K562 (cell line): ENCODE measurements around the gene DGCR2. TPM values are rescaled to one million over a fixed set of nuclear protein-coding genes. Genes with fewer than 3 reads are reported as not detected.

Experiments
- ATAC-seq: fragments of 200-7000 bp; cut with Tn5 transposase; 3 replicates; pipeline ENCODE4 v1.9.1; 2020; ENCODE audit warnings: moderate library complexity
- BruUV-seq: library from RNA; stranded (reverse); fragments of 400-500 nt; replicated peaks from 2 replicates; lab custom pipeline; 2021; lab: Mats Ljungman, UMichigan
- CTCF ChIA-PET: fragments of 300-600 bp; formaldehyde crosslinking; extraction: SDS; loops from one replicate; lab custom pipeline; 2021; ENCODE audit warnings: low intra/inter-chr PET ratio; lab: Yijun Ruan, JAX
- POLR2A ChIA-PET: fragments of 300-600, 350-650 bp; sonication (Branson Sonifier 250); formaldehyde crosslinking; extraction: SDS; loops from one replicate; lab custom pipeline; 2021; ENCODE audit warnings: antibody characterized with exemption, inconsistent platforms; lab: Yijun Ruan, JAX
- DNase-seq, 4 experiments: peaks; one replicate each; pipeline versions ENCODE4 v3.0.0 to v3.0.0-alpha.2; 2011 to 2018; ENCODE audit warnings: low spot score in 3 of 4, mixed read lengths in 3 of 4; ENCODE audit errors: extremely low read depth in 1 of 4
- FAIRE-seq: peaks from 2 replicates; lab custom pipeline; 2011; peaks lifted over from hg19 to GRCh38; lab: Jason Lieb, UNC
- H2AFZ ChIP-seq: 2 replicates; pipeline ENCODE4 v1.6.0; 2011; ENCODE audit warnings: low read depth, low read length, control low read depth, inconsistent platforms
- H3K27ac ChIP-seq: fragments of 200-600 bp; 3 replicates; pipeline ENCODE4 v1.8.0; 2011; ENCODE audit warnings: low read depth, mild to moderate bottlenecking, control low read depth, inconsistent platforms, low read length, moderate library complexity, mixed read lengths; ENCODE audit errors: extremely low read depth
- H3K27me3 ChIP-seq, 2 experiments: fragments of 300-600 bp in 1 of 2; 2 replicates in 1 of 2; 3 replicates in 1 of 2; pipeline versions ENCODE4 v1.6.0 to v1.8.0; 2011; ENCODE audit warnings: inconsistent platforms in 2 of 2, low read length in 2 of 2, mild to moderate bottlenecking in 1 of 2, mixed read lengths in 1 of 2, moderate library complexity in 1 of 2; ENCODE audit not compliant: control insufficient read depth in 2 of 2, insufficient read depth in 2 of 2
- H3K36me3 ChIP-seq: fragments of 300-600 bp; 3 replicates; pipeline ENCODE4 v1.8.0; 2011; ENCODE audit warnings: mild to moderate bottlenecking, low read length, inconsistent platforms; ENCODE audit not compliant: control insufficient read depth, insufficient read depth
- H3K4me1 ChIP-seq, 2 experiments: fragments of 200-600 bp in 1 of 2; replicated peaks in 1 of 2; 2 replicates in 1 of 2; 3 replicates in 1 of 2; pipeline versions ENCODE4 v1.5.1 to v1.8.0; 2011; ENCODE audit warnings: inconsistent platforms in 2 of 2, low read length in 2 of 2, mild to moderate bottlenecking in 1 of 2, mixed read lengths in 1 of 2, moderate library complexity in 1 of 2; ENCODE audit not compliant: control insufficient read depth in 2 of 2, insufficient read depth in 2 of 2
- H3K4me2 ChIP-seq: 2 replicates; pipeline ENCODE4 v1.6.1; 2011; ENCODE audit warnings: low read length, control low read depth, inconsistent platforms, mixed read lengths; ENCODE audit not compliant: insufficient read depth
- H3K4me3 ChIP-seq: fragments of 200-600 bp; sonication (generic), shearing (Covaris generic); 2 replicates; pipeline ENCODE4 v1.5.1; 2016; ENCODE audit warnings: control low read depth, inconsistent platforms
- H3K79me2 ChIP-seq: fragments of 200-600 bp; 3 replicates; pipeline ENCODE4 v1.8.0; 2011; ENCODE audit warnings: low read length, inconsistent platforms; ENCODE audit not compliant: control insufficient read depth, insufficient read depth
- H3K9ac ChIP-seq, 2 experiments: 2 replicates each; pipeline versions ENCODE4 v1.6.0 to v1.6.1; 2011; ENCODE audit warnings: low read depth in 2 of 2, low read length in 2 of 2, control low read depth in 1 of 2, inconsistent platforms in 1 of 2, mild to moderate bottlenecking in 1 of 2, mixed read lengths in 1 of 2; ENCODE audit not compliant: insufficient read depth in 1 of 2
- H3K9me1 ChIP-seq: one replicate; pipeline ENCODE4 v1.6.0; 2011; ENCODE audit warnings: inconsistent platforms, mild to moderate bottlenecking, low read length, moderate library complexity; ENCODE audit not compliant: control insufficient read depth, insufficient read depth
- H3K9me3 ChIP-seq: replicated peaks from 2 replicates; pipeline ENCODE4 v1.5.1; 2011; ENCODE audit warnings: low read depth, low read length, inconsistent platforms; ENCODE audit not compliant: control insufficient read depth, insufficient read depth
- H4K20me1 ChIP-seq: replicated peaks from 2 replicates; pipeline ENCODE4 v1.6.1; 2011; ENCODE audit warnings: low read length, inconsistent platforms, mixed read lengths; ENCODE audit not compliant: control insufficient read depth, insufficient read depth
- BCL6 ChIP-seq: fragments of 250-450 bp; sonication (Bioruptor Pico); IDR thresholded peaks from 2 replicates; pipeline ENCODE4 v1.4.0; 2020
- E2F1 ChIP-seq: sonication (generic); formaldehyde crosslinking; IDR thresholded peaks from 2 replicates; pipeline ENCODE4 v1.8.1; 2023; ENCODE audit warnings: mild to moderate bottlenecking, missing genetic modification reagents, moderate library complexity
- HIVEP1 ChIP-seq: fragments of 250-450 bp; sonication (Bioruptor Pico); IDR thresholded peaks from 2 replicates; pipeline ENCODE4 v1.4.0; 2020; ENCODE audit warnings: mild to moderate bottlenecking
- MLX ChIP-seq, 2 experiments: fragments of 450-650 bp in 1 of 2; sonication (generic) in 1 of 2; formaldehyde crosslinking; conservative IDR thresholded peaks; 2 replicates each; pipeline versions ENCODE4 v1.4.0 to v1.8.1; 2020 to 2022; ENCODE audit warnings: mild to moderate bottlenecking in 1 of 2, missing genetic modification reagents in 1 of 2
- POLR3A ChIP-seq: IDR thresholded peaks from 2 replicates; pipeline ENCODE4 v1.6.1; 2011; ENCODE audit warnings: borderline replicate concordance, mild to moderate bottlenecking, moderate library complexity; ENCODE audit not compliant: insufficient read length, insufficient read depth; ENCODE audit errors: extremely low read depth
- RBM17 ChIP-seq: fragments of 200-400 bp; formaldehyde crosslinking; IDR thresholded peaks from 2 replicates; pipeline ENCODE4 v1.6.1; 2017; ENCODE audit warnings: low read depth, mild to moderate bottlenecking, low read length, borderline replicate concordance
- SRSF3 ChIP-seq: fragments of 200-400 bp; formaldehyde crosslinking; IDR thresholded peaks from 2 replicates; pipeline ENCODE4 v1.6.1; 2016; ENCODE audit warnings: mild to moderate bottlenecking, low read length, moderate library complexity; ENCODE audit not compliant: insufficient read depth
- ZBTB26 ChIP-seq: fragments of 450-650 bp; formaldehyde crosslinking; IDR thresholded peaks from 2 replicates; pipeline ENCODE4 v1.4.0; 2022; ENCODE audit warnings: missing genetic modification characterization
- ZNF124 ChIP-seq: sonication (generic); formaldehyde crosslinking; IDR thresholded peaks from 2 replicates; pipeline ENCODE4 v1.8.1; 2022; ENCODE audit warnings: missing genetic modification reagents
- WGBS: fragments of 100-300 bp; shearing (Covaris generic); methylation state at CpG from one replicate; pipeline ENCODE4 v1.1.6; 2016; ENCODE audit warnings: low coverage, mixed read lengths; ENCODE audit not compliant: insufficient coverage; ENCODE audit errors: missing lambda C conversion rate; 5-methylcytosine and 5-hydroxymethylcytosine counted together
- in situ Hi-C: fragments of 300-500 bp; cut with MboI; formaldehyde crosslinking; loops from 4 replicates; pipeline ENCODE4 v1.15.0; 2018; ENCODE audit warnings: inconsistent platforms, mixed read lengths
- intact Hi-C: fragments of 100-400 bp; cut with micrococcal nuclease; formaldehyde crosslinking; loops from 2 replicates; pipeline ENCODE4 v1.14.2; 2022
- polyA plus RNA-seq, 8 experiments: library from polyadenylated mRNA; depleted of rRNA in 4 of 8; stranded (reverse) in 5 of 8; unstranded in 3 of 8; fragments of >200 nt; fragmentation: Nextera tagmentation in 2 of 8; fragmentation: Illumina TruSeq in 1 of 8; extraction: Ambion mirVana in 2 of 8; extraction: Trizol in 1 of 8; gene quantifications; 2 replicates each; pipeline versions ENCODE4 v1.2.1 to v1.2.3, GENCODE V29; 2011 to 2014; ENCODE audit warnings: inconsistent platforms in 1 of 8, missing spikeins in 1 of 8
- total RNA-seq, 7 experiments: library from RNA; depleted of rRNA in 6 of 7; stranded (reverse); fragments of >200 nt in 6 of 7; fragmentation: Illumina TruSeq in 2 of 7; extraction: Trizol in 2 of 7; gene quantifications; 2 replicates each; pipeline versions ENCODE4 v1.2.1 to v1.2.3, GENCODE V29; 2011 to 2021; ENCODE audit warnings: low replicate concordance in 1 of 7
- TF ChIP-seq, protein P1 (sequence below): IDR thresholded peaks from 3 replicates; pipeline ENCODE4 v1.6.1; 2011; ENCODE audit warnings: borderline replicate concordance, mild to moderate bottlenecking, moderate library complexity; ENCODE audit not compliant: insufficient read length; ENCODE audit errors: extremely low read depth
- TF ChIP-seq, protein P2 (sequence below): sonication (generic); formaldehyde crosslinking; IDR thresholded peaks from 2 replicates; pipeline ENCODE4 v1.8.1; 2023; ENCODE audit warnings: mild to moderate bottlenecking, missing genetic modification reagents
- TF ChIP-seq, protein P3 (sequence below): fragments of 450-650 bp; IDR thresholded peaks from 2 replicates; pipeline ENCODE4 v1.6.1; 2016; ENCODE audit warnings: mild to moderate bottlenecking

The DGCR2 gene
- total and polyA plus RNA-seq, 9 of the 15 experiments (the other 6 are each of a cell fraction or from before 2014, with no cell fraction given) = 0.69 to 101 (median 56.4) TPM

GRCh38 chr22:19050117-19050516 is 72.1 kb downstream of the DGCR2 start:
- Histone ChIP-seq H3K27me3 (no peaks in the 10 kb centered on the region), H3K79me2 (no peaks in the 10 kb centered on the region), H3K9ac (no peak overlapping the region), H2AFZ (no peak overlapping the region), H3K9me1 (peaks cover 3% of the 10 kb centered on the region), H3K9me3 (no peaks in the 10 kb centered on the region), H3K27ac (no peak overlapping the region), H3K4me3 (no peak overlapping the region), H3K4me2 (no peak overlapping the region), H4K20me1 (no peaks in the 10 kb centered on the region), H3K4me1 (peaks cover 0 to 2% of the 10 kb centered on the region in 2 experiments; a peak in 2 of 5 replicates), H3K36me3 (peaks cover 87% of the 10 kb centered on the region)
- ATAC-seq = no peak
- POLR2A ChIA-PET = interaction anchor here (0.8 to 4.3 kb wide), 5 partner anchors 9 to 24 kb away, joined by 3 to 37 read pairs (median 8); no protein-coding TSS in a partner anchor
- no peak for DNase-seq
- in situ Hi-C loops = no loop called here
- no TSS peak for BruUV-seq
- intact Hi-C loops = no loop called here
- CTCF ChIA-PET = no interaction called here
- 92% methylated on average over 3 of the region's 3 CpGs for WGBS
- no peak for FAIRE-seq
- no peak for TF ChIP-seq ZBTB26 (CRISPR knock-in tag)
- TF ChIP-seq E2F1 (CRISPR knock-in tag) = no peak
- TF ChIP-seq MLX (CRISPR knock-in tag; conservative IDR thresholded peaks at IDR 0.05) = no peak
- TF ChIP-seq HIVEP1 (CRISPR knock-in tag) = no peak
- TF ChIP-seq SRSF3 = no peak
- TF ChIP-seq, protein P1, sequence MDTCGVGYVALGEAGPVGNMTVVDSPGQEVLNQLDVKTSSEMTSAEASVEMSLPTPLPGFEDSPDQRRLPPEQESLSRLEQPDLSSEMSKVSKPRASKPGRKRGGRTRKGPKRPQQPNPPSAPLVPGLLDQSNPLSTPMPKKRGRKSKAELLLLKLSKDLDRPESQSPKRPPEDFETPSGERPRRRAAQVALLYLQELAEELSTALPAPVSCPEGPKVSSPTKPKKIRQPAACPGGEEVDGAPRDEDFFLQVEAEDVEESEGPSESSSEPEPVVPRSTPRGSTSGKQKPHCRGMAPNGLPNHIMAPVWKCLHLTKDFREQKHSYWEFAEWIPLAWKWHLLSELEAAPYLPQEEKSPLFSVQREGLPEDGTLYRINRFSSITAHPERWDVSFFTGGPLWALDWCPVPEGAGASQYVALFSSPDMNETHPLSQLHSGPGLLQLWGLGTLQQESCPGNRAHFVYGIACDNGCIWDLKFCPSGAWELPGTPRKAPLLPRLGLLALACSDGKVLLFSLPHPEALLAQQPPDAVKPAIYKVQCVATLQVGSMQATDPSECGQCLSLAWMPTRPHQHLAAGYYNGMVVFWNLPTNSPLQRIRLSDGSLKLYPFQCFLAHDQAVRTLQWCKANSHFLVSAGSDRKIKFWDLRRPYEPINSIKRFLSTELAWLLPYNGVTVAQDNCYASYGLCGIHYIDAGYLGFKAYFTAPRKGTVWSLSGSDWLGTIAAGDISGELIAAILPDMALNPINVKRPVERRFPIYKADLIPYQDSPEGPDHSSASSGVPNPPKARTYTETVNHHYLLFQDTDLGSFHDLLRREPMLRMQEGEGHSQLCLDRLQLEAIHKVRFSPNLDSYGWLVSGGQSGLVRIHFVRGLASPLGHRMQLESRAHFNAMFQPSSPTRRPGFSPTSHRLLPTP = no peak
- no peak for TF ChIP-seq RBM17
- no peak for TF ChIP-seq ZNF124 (CRISPR knock-in tag)
- TF ChIP-seq POLR3A = no peak
- TF ChIP-seq, protein P2, sequence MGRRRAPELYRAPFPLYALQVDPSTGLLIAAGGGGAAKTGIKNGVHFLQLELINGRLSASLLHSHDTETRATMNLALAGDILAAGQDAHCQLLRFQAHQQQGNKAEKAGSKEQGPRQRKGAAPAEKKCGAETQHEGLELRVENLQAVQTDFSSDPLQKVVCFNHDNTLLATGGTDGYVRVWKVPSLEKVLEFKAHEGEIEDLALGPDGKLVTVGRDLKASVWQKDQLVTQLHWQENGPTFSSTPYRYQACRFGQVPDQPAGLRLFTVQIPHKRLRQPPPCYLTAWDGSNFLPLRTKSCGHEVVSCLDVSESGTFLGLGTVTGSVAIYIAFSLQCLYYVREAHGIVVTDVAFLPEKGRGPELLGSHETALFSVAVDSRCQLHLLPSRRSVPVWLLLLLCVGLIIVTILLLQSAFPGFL (CRISPR knock-in tag) = no peak
- TF ChIP-seq, protein P3, sequence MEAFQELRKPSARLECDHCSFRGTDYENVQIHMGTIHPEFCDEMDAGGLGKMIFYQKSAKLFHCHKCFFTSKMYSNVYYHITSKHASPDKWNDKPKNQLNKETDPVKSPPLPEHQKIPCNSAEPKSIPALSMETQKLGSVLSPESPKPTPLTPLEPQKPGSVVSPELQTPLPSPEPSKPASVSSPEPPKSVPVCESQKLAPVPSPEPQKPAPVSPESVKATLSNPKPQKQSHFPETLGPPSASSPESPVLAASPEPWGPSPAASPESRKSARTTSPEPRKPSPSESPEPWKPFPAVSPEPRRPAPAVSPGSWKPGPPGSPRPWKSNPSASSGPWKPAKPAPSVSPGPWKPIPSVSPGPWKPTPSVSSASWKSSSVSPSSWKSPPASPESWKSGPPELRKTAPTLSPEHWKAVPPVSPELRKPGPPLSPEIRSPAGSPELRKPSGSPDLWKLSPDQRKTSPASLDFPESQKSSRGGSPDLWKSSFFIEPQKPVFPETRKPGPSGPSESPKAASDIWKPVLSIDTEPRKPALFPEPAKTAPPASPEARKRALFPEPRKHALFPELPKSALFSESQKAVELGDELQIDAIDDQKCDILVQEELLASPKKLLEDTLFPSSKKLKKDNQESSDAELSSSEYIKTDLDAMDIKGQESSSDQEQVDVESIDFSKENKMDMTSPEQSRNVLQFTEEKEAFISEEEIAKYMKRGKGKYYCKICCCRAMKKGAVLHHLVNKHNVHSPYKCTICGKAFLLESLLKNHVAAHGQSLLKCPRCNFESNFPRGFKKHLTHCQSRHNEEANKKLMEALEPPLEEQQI = no peak
- TF ChIP-seq BCL6 = no peak
